B cell (primary cell): ENCODE data around the gene FFAR4. TPM values are rescaled to one million over a fixed set of nuclear protein-coding genes. Genes with fewer than 3 reads are reported as not detected.
"Not testable (repeated sequence)": the region's sequence is repeated elsewhere in the genome, so short reads cannot be mapped to it uniquely, and the experiment has no call there.

Experiments
- ATAC-seq: fragments of 200-7000 bp; cut with Tn5 transposase; one replicate; pipeline ENCODE4 v1.10.0; 2021; ENCODE audit warnings: low read depth, mild to moderate bottlenecking, moderate number of reproducible peaks, moderate library complexity
- CTCF ChIA-PET: fragments of 350-600 bp; sonication (Branson Sonifier 250); formaldehyde crosslinking; loops from one replicate; lab custom pipeline; 2021; ENCODE audit warnings: antibody characterized with exemption, inconsistent platforms; lab: Charles Lee
- POLR2A ChIA-PET: fragments of 350-600 bp; sonication (Branson Sonifier 250); formaldehyde crosslinking; loops from one replicate; lab custom pipeline; 2021; ENCODE audit warnings: antibody characterized with exemption; lab: Charles Lee
- DNase-seq: peaks from one replicate; pipeline ENCODE4 v3.0.0; 2013
- H2AFZ ChIP-seq: 2 replicates; pipeline ENCODE4 v1.6.1; 2012; ENCODE audit warnings: mild to moderate bottlenecking, low read depth, low read length; ENCODE audit not compliant: insufficient read depth, poor library complexity, severe bottlenecking
- H3K27ac ChIP-seq, 2 donors: 1 replicate in 1 of 2; 2 replicates in 1 of 2; pipeline ENCODE4 v1.5.1; 2012 to 2013; ENCODE audit warnings: low read length in 2 of 2, mild to moderate bottlenecking in 2 of 2, moderate library complexity in 1 of 2
- H3K27me3 ChIP-seq, 4 experiments: fragments of 200-600 bp in 1 of 4; sonication (generic) in 1 of 4; replicated peaks in 1 of 4; 1 replicate in 2 of 4; 2 replicates in 2 of 4; pipeline versions ENCODE4 v1.6.1 to v1.7.0; 2013 to 2016; ENCODE audit warnings: low read length in 3 of 4, mild to moderate bottlenecking in 2 of 4, mixed read lengths in 1 of 4, moderate library complexity in 1 of 4; ENCODE audit not compliant: insufficient read depth in 4 of 4, control insufficient read depth in 3 of 4; ENCODE audit errors: control extremely low read depth in 1 of 4
- H3K36me3 ChIP-seq, 2 experiments: replicated peaks in 1 of 2; 1 replicate in 1 of 2; 2 replicates in 1 of 2; pipeline versions ENCODE4 v1.6.1 to v1.7.1; 2013; ENCODE audit warnings: low read length in 1 of 2; ENCODE audit not compliant: insufficient read depth in 2 of 2, control insufficient read depth in 1 of 2; ENCODE audit errors: control extremely low read depth in 1 of 2, extremely low read depth in 1 of 2
- H3K4me1 ChIP-seq, 2 donors: fragments of 200-600 bp in 1 of 2; sonication (generic) in 1 of 2; 1 replicate in 1 of 2; 2 replicates in 1 of 2; pipeline versions ENCODE4 v1.5.1 to v1.6.1; 2013 to 2017; ENCODE audit warnings: low read length in 2 of 2; ENCODE audit not compliant: control insufficient read depth in 2 of 2, insufficient read depth in 2 of 2
- H3K4me2 ChIP-seq: replicated peaks from 2 replicates; pipeline ENCODE3; 2012; ENCODE audit warnings: mild to moderate bottlenecking, low read depth, low read length; ENCODE audit not compliant: poor library complexity, severe bottlenecking
- H3K4me3 ChIP-seq, 5 experiments: fragments of 200-600 bp in 1 of 5; sonication (generic) in 1 of 5; 1 replicate in 3 of 5; 2 replicates in 2 of 5; pipeline versions ENCODE4 v1.5.1 to v1.7.0; 2011 to 2016; ENCODE audit warnings: low read length in 4 of 5, mild to moderate bottlenecking in 4 of 5, low read depth in 2 of 5, control low read depth in 1 of 5, moderate library complexity in 1 of 5; ENCODE audit not compliant: insufficient read depth in 1 of 5; ENCODE audit errors: control extremely low read depth in 1 of 5, extremely low read depth in 1 of 5
- H3K79me2 ChIP-seq: fragments of 200-600 bp; sonication (generic); one replicate; pipeline ENCODE4 v1.6.0; 2016; ENCODE audit warnings: low read length; ENCODE audit not compliant: control insufficient read depth, insufficient read depth
- H3K9ac ChIP-seq: fragments of 200-600 bp; sonication (generic); 2 replicates; pipeline ENCODE4 v1.6.1; 2017; ENCODE audit warnings: mild to moderate bottlenecking, low read length, moderate library complexity
- H3K9me3 ChIP-seq, 3 donors: one replicate each; pipeline versions ENCODE4 v1.6.1 to v1.7.1; 2013; ENCODE audit warnings: low read length in 2 of 3; ENCODE audit not compliant: control insufficient read depth in 2 of 3, insufficient read depth in 1 of 3; ENCODE audit errors: control extremely low read depth in 1 of 3
- H4K20me1 ChIP-seq: 2 replicates; pipeline ENCODE4 v1.6.0; 2012; ENCODE audit warnings: mild to moderate bottlenecking, low read length; ENCODE audit not compliant: insufficient read depth, control insufficient read depth, poor library complexity, severe bottlenecking
- H3K27ac Mint-ChIP-seq: one replicate; pipeline ENCODE4 v1.8.0; 2021; ENCODE audit warnings: mixed read lengths
- H3K27me3 Mint-ChIP-seq: one replicate; pipeline ENCODE4 v1.8.0; 2021; ENCODE audit warnings: mixed read lengths
- H3K4me1 Mint-ChIP-seq: one replicate; pipeline ENCODE4 v1.8.0; 2021; ENCODE audit warnings: mixed read lengths
- H3K4me3 Mint-ChIP-seq: one replicate; pipeline ENCODE4 v1.8.0; 2021; ENCODE audit warnings: mixed read lengths
- H3K9me3 Mint-ChIP-seq: one replicate; pipeline ENCODE4 v1.8.0; 2022; ENCODE audit warnings: mixed read lengths; ENCODE audit not compliant: insufficient read depth
- CTCF ChIP-seq: fragments of 200-600 bp; IDR thresholded peaks from one replicate; pipeline ENCODE4 v1.8.0; 2022; ENCODE audit warnings: antibody characterized with exemption, mild to moderate bottlenecking
- EZH2 ChIP-seq: IDR thresholded peaks from 2 replicates; pipeline ENCODE4 v1.6.1; 2012; ENCODE audit warnings: borderline replicate concordance, low read depth, mild to moderate bottlenecking, moderate library complexity, low read length; ENCODE audit not compliant: insufficient read depth, poor library complexity, severe bottlenecking
- WGBS: methylation state at CpG from one replicate; pipeline ENCODE4 v1.1.5; 2013; ENCODE audit warnings: missing lambda C conversion rate; ENCODE audit not compliant: insufficient coverage; 5-methylcytosine and 5-hydroxymethylcytosine counted together
- intact Hi-C: fragments of 100-400 bp; cut with micrococcal nuclease; formaldehyde crosslinking; loops from one replicate; pipeline ENCODE4 v1.10.0; 2022
- polyA plus RNA-seq: library from polyadenylated mRNA; depleted of rRNA; stranded (reverse); fragments of >200 nt; gene quantifications from 2 replicates; pipeline ENCODE4 v1.2.3, GENCODE V29; 2012
- total RNA-seq, 2 donors: library from RNA; stranded (reverse); fragments of 120-200 nt in 1 of 2; gene quantifications; 1 replicate in 1 of 2; 2 replicates in 1 of 2; pipeline versions ENCODE4 v1.2.3 to v1.2.4, GENCODE V29; 2013 to 2022

The FFAR4 gene
- total and polyA plus RNA-seq, 2 donors (not counting 1 experiment from before 2014, with no cell fraction given): not detected

GRCh38 chr10:93541402-93542357 is 24.8 kb upstream of the FFAR4 start:
- intact Hi-C loops: no loop called here
- DNase-seq (peak; percentile 20), ATAC-seq (no peak)
- Mint-ChIP-seq H3K4me1 (peaks cover 2% of the 10 kb centered on the region), H3K4me3 (no peak overlapping the region), H3K27me3 (peaks cover 23% of the 10 kb centered on the region), H3K9me3 (no peaks in the 10 kb centered on the region), H3K27ac (no peak overlapping the region)
- Histone ChIP-seq H3K36me3 (no peaks in the 10 kb centered on the region), H3K4me2 (no peak overlapping the region), H3K79me2 (no peaks in the 10 kb centered on the region), H3K27ac (no peak overlapping the region), H4K20me1 (no peaks in the 10 kb centered on the region), H3K9me3 (no peaks in the 10 kb centered on the region), H3K4me1 (no peaks in the 10 kb centered on the region), H3K27me3 (no peaks in the 10 kb centered on the region), H2AFZ (peak overlapping the region; percentile 16), H3K4me3 (no peak overlapping the region), H3K9ac (no peak overlapping the region)
- ChIA-PET CTCF (interaction anchor here (1.6 kb wide), 1 partner anchor 317 kb away, joined by 5 read pairs; no protein-coding TSS in a partner anchor), POLR2A (no interaction called here)
- TF ChIP-seq CTCF (peak; percentile 61), EZH2 (no peak)
- WGBS: 53% methylated on average over 16 of the region's 23 CpGs

- no peak overlapping the region for H3K4me3 ChIP-seq
- H3K27ac ChIP-seq: no peak overlapping the region
- H3K9ac ChIP-seq: no peak overlapping the region
- H3K4me3 Mint-ChIP-seq: no peak overlapping the region
- POLR2A ChIA-PET: no interaction called here
- peaks cover 2% of the 10 kb centered on the region for H3K4me1 Mint-ChIP-seq
- H3K27me3 ChIP-seq: peaks cover 0 to 4% (median 0%) of the 10 kb centered on the region in 4 experiments
- CTCF ChIA-PET: interaction anchor here (1.6 kb wide), 1 partner anchor 316 kb away, joined by 5 read pairs; no protein-coding TSS in a partner anchor
- no peak overlapping the region for H3K4me2 ChIP-seq
- WGBS: 35% methylated on average over 5 of the region's 10 CpGs
- intact Hi-C loops: no loop called here
- DNase-seq (no peak), ATAC-seq (no peak)
- H2AFZ ChIP-seq: no peak overlapping the region
- H3K4me1 ChIP-seq: no peaks in the 10 kb centered on the region
- no peaks in the 10 kb centered on the region for H3K79me2 ChIP-seq
- H3K36me3 ChIP-seq: no peaks in the 10 kb centered on the region
- peaks cover 21% of the 10 kb centered on the region for H3K27me3 Mint-ChIP-seq
- no peak overlapping the region for H3K27ac Mint-ChIP-seq
- no peak for TF ChIP-seq EZH2
- H3K9me3 Mint-ChIP-seq: no peaks in the 10 kb centered on the region
- no peaks in the 10 kb centered on the region for H4K20me1 ChIP-seq
- no peaks in the 10 kb centered on the region for H3K9me3 ChIP-seq
Observed at GRCh38 chr10:93542358-93542791, 24.1 kb upstream of the FFAR4 start.

GRCh38 chr10:93546995-93547394 is 19.5 kb upstream of the FFAR4 start:
- CTCF ChIA-PET: interaction anchor here (0.7 kb wide), 1 partner anchor 326 kb away, joined by 6 read pairs; no protein-coding TSS in a partner anchor
- H3K4me2 ChIP-seq, H3K27ac Mint-ChIP-seq, H3K9me3 ChIP-seq, H3K9ac ChIP-seq, H4K20me1 ChIP-seq, POLR2A ChIA-PET, H3K9me3 Mint-ChIP-seq, H3K4me1 ChIP-seq, intact Hi-C loops, ATAC-seq, H3K36me3 ChIP-seq, H2AFZ ChIP-seq, H3K27me3 ChIP-seq, DNase-seq, H3K4me3 Mint-ChIP-seq, H3K4me1 Mint-ChIP-seq, H3K27me3 Mint-ChIP-seq, H3K79me2 ChIP-seq, H3K4me3 ChIP-seq, H3K27ac ChIP-seq: not testable (repeated sequence)
- WGBS: 93% methylated on average over 4 of the region's 8 CpGs
